Gastrocnemius medialis (tissue), 4 donors: ENCODE results near the gene BICD1.

Experiments
- CTCF ChIP-seq, 5 experiments: fragments of 450-650 bp in 3 of 5; fragments of 200-600 bp in 2 of 5; sonication (generic) in 2 of 5; IDR thresholded peaks in 4 of 5; conservative IDR thresholded peaks in 1 of 5; 1 replicate in 4 of 5; 2 replicates in 1 of 5; pipeline ENCODE4 v1.5.1; 2016 to 2019; ENCODE audit warnings: antibody characterized with exemption in 5 of 5, mild to moderate bottlenecking in 3 of 5, moderate library complexity in 3 of 5
- POLR2A ChIP-seq, 2 donors: fragments of 450-650 bp; IDR thresholded peaks; one replicate each; pipeline ENCODE4 v1.6.1; 2017; ENCODE audit warnings: antibody characterized with exemption in 2 of 2, mild to moderate bottlenecking in 2 of 2, moderate library complexity in 2 of 2

GRCh38 chr12:32070370-32070769 is 36.3 kb upstream of the BICD1 start:
- TF ChIP-seq CTCF (IDR thresholded peaks at IDR 0.05 in 4 of 5, conservative IDR thresholded peaks at IDR 0.05 in 1 of 5) = no peak
- TF ChIP-seq POLR2A (IDR thresholded peaks at IDR 0.05) = no peak
